HG03460 (cell line): ENCODE data around the gene ARFGEF2.
"Not testable (repeated sequence)": the region's sequence is repeated elsewhere in the genome, so short reads cannot be mapped to it uniquely, and the experiment has no call there.

Experiments
- ATAC-seq: cut with Tn5 transposase; IDR thresholded peaks from one replicate; pipeline ENCODE4 v1.9.1; 2021; ENCODE audit not compliant: unreplicated experiment

ARFGEF2 gene

DNA sequence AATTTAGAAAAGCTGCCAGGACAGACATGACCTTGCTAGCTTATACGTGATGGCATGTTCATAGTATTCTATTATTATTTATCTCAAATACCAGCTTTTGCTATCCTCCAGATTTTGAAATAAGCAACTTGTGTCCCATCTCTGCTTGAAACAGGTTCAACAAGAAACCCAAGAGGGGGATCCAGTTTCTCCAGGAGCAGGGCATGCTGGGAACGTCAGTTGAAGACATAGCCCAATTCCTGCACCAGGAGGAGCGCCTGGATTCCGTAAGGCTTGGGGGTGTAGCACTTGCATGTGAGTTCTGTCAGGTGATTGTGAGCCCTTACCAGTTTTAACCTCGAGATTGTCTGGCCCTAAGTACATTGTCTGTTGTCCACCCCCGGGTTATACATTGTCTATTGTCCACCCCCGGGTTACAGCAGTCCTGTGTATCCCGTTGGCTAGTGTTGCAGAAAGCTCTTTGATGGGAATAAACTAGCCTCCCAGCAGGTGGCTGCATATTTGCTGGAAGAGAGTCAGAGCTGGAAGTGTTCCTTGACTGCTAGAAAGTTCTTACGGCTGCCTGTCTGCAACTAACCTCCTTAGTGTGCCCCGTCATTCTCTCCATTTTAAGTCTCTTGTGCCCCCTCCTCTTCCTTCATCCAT is 63.2 kb downstream of the ARFGEF2 start:
- no peak for ATAC-seq

DNA sequence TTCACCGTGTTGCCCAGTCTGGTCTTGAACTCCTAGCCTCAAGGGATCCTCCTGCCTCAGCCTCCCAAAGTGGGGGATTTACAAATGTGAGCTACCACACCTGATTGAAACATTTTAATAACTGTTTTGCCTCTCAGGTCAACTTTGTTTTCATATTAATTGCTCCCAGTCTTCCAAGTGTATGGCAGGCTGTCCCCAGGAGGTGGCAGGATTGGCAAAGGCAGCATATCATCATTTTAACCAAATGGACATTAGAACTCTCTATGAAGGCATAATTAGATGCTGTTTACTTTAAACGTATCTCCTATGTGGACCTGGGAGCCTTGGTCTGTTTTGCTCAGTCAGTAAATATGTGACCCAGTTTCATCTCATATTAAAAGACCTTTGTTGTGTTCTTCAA is 65.4 kb downstream of the ARFGEF2 start:
- no peak for ATAC-seq

DNA sequence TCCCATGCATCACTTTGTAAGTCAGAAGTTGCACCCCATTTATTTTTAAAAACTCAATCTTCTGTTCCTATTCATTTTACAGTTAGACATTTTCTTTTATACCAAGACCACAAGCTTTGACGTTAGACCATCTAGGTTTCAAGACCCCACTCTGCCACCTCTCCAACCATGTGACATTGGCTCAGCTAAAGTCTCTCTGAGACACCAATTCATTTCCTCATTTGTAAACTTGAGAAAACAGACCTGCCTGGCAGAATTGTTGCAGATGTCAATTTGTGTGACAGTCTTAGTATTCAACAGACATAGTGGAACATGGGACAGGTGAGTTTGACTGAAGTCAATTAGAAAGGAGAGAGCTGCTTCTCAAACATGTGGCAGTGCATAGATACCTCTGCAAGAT is 69.0 kb downstream of the ARFGEF2 start:
- ATAC-seq: no peak

DNA sequence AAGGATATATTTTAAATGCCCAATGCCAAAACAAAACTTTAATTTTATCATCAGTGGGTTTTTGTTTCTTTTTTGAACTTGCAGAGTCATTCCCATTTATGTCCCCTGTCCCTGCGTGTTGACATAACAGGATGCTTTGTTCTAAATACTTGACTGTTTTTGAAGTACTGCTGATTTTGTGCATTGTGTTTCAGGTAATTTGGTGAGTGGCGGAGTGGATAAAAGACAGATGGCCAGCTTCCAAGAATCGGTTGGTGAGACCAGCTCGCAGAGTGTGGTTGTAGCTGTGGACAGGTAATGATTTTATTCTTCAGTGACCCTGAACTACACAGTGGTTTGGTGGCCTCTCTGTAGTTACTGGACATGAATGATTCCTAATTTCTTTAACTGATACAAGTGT is 74.1 kb downstream of the ARFGEF2 start:
- ATAC-seq: no peak

DNA sequence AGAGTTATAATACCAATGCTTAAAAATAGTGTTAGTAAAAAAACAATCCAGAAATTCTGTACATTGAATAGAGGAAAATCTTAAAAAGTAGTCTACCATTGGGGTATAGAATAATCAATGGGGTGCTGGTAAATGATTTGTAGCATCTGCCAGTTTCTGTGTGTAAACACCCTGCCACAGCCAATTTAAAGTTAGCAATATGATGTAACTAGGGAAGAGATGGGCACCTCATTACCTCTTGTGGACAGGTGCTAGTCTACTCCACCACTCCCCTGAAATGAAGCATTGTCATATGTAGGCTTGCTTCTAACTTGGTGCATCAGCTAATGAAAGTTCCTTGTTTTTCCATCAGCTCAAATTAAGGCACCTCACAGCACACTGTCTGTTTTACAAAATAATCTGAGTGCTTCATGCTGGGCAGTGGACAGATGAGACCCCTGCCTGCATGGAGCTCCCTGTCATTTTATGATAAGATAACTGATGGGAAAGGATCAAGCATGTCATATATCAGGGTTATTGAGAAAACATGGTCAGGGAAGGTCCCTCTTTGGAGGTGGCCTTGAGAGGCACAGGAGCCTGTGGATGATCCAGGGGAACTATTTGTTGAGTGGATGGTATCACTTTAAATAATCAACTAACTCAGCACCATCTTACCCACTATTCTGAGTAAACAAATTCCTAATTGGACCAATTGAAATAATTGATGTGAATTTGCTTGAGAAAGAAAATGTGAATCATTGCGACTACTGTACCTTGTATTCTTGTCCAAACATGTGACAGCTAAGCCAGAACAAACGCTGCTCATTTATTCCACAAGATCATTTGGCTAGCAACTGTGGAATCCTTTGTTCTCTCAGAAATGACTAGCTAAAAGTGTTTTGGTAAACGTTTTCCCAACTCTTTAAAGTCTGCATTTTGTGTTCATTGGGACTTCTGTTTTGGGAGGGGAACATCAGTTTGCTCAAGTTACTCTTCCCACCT is 78.7 kb downstream of the ARFGEF2 start:
- no peak for ATAC-seq

DNA sequence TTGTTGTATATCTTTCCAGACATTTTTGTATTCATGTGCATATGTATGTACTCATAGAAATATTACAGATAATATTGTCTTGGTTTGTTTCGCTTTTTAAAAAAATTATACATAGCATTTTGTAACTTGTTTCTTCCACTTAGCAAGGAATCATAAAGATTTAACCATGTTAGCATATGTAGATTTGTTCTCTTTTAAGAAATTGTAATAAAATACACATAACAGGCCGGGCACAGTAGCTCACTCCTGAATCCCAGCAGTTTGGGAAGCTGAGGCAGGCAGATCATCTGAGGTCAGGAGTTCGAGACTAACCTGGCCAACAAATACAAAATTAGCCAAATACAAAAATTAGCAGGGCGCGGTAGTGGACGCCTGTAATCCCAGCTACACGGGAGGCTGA is 80.2 kb downstream of the ARFGEF2 start:
- ATAC-seq: no peak

DNA sequence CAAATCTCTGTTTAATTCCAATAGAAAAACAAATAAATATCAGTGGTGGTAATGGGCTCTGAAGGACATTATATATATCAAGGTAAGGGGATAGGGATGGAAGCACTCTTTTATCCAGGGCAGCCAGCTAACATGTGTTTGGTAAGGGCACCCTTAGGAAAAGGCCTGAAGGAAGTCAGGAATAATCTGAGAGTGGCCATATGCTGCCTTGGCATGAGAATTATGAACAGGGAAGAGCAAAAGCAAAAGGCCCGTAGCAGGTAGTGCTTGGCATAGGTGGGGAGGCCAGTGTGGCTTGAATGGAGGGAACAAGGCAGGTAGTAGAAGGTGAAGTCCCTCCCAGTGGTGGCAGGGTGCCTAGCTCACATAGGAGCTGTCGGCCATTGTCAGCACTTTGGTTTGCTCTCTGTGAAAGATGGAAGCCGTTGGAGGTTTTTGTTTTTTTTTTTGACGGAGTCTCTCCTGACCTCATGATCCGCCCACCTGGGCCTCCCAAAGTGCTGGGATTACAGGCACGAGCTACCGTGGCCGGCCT is 85.0 kb downstream of the ARFGEF2 start:
- ATAC-seq: no peak

DNA sequence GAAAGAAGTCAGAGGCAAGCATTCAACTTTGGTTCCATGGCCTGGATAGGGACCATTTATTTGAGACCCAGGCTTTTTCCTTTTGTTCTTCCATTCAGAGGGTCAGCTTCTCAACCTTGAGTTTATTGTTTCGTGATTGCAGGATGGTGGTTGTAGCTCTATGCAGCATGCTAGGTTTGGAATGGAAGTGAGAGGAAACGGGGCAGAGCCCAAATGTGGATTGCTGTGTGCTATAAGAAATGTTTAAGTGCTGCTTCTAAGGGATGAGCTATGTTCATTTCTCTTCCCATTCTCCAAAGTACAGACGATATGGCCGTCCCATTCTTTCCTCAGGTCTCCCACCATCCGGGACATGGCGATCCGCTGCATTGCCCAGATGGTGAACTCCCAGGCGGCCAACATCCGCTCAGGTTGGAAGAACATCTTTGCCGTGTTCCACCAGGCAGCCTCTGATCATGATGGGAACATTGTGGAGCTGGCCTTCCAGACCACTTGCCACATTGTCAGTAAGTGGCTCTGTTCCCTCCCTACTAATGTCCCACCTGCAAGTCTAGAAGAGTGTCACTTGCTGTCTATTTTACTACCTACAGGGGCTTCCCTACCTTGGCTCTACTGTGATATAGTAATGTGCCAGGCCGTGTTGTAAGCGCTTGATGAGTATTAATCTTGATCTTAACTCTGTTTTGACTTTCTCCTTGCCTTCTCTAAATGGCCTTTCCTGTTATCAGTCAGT is 88.6 kb downstream of the ARFGEF2 start:
- no peak for ATAC-seq

DNA sequence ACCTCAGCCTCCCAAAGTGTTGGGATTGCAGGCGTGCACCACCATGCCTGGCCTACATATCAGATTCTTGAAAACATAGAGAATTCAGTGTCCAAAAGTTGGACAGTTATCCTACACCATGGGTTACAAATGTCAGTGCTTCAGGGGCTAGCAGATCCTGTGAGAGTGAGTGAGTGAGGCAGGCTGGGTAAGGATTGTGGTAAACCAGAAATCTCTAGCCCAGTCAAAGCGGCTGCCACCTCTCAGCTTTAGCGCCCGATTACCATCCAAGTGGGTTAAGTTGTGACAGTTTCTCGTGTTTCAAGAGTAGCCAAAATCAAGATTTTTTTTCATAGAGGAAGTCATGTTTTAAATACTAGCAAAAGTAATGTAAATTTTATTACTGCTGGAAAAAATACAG is 102.7 kb downstream of the ARFGEF2 start:
- no peak for ATAC-seq

DNA sequence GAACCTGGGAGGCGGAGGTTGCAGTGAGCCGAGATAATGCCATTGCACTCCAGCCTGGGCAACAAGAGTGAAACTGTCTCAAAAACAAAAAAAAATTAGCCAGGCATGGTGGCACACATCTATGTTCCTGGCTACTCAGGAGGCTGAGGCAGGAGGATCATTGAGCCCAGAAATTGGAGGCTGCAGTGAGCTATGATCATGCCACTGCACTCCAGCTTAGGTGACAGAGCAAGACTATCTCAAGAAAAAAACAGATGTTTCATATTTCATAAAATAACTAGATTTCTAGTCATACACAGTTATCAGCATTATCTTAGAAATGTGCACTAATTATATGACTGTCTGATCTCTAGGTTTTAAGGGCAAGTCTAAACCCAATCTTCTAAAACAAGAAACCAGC is 106.7 kb downstream of the ARFGEF2 start:
- ATAC-seq: not testable (repeated sequence)

DNA sequence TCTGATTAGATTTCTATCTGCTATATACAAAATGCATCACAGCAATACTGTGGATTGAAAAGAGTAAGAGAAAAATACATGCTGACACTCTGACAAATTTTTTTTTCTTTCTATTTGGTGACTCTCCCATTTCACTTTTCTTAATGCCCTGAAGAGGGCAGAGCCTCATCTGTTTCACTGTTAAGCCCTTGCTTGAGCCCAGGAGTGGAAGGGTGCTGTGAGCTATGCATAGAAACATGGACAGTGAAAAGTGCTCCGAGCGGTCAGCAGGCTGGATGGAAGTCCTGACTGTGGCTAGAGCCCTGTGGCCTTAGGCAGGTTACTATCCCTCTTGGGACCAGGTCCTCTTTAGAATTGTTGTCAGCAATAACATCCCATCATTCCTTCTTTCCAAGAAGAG is 107.2 kb downstream of the ARFGEF2 start:
- no peak for ATAC-seq

DNA sequence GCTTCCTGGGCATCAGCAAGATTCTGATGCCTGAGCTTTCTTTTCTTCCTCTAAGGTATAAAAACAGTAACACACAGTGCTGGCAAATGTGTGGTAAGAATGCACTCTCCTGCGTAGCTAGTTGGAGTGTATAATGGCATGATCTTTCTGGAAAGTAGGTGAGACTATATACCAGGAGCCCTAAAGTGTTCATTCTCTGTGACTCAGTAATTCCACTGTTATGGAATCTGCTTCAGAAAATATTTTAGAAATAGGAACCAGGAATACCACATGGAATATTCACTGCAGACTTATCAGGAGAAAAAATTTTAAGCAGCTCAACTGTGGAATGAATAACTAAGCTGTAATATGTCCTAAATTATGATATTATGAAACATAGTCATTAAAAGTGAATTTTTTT is 107.7 kb downstream of the ARFGEF2 start:
- ATAC-seq: no peak

DNA sequence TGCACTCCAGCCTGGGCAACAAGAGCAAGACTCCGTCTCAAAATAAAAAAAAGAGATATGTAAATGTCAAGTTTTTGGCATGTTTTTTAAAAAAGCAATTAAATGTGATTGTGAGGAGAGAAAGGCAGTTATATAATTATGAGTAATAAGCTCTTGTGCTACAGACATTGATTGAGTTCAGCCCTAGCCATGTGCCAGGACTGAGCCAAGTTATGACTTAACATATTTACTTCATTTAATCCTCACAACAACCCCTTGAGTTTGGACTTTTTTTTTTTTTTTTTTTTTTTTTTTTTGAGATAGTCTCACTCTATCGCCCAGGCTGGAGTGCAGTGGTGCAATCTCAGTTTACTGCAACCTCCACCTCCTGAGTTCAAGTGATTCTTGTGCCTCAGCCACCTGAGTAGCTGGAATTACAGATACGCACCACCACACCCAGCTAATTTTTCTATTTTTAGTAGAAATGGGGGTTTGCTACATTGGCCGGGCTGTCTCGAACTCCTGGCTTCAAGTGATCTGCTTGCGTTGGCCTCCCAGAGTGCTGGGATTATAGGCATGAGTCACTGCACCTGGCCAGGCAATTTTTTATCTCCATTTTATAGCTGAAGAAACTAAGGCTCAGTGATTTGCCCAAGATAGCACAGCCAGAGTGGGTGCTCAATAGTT is 109.6 kb downstream of the ARFGEF2 start:
- ATAC-seq: no peak

DNA sequence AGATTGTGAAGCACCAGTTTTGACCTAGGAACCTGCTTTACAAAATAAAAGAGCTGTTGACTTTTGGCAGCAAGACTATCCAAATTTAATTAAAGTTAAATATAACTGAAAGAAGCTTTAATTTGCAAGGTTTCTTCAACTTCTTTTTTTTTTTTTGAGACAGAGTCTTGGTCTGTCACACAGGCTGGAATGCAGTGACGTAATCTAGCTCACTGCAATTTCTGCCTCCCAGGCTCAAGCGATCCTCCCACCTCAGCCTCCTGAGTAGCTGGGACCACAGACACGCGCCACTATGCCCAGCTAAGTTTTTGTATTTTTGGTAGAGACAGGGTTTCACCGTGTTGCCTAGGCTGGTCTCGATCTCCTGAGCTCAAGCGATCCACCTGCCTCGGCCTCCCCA is 110.9 kb downstream of the ARFGEF2 start:
- no peak for ATAC-seq

DNA sequence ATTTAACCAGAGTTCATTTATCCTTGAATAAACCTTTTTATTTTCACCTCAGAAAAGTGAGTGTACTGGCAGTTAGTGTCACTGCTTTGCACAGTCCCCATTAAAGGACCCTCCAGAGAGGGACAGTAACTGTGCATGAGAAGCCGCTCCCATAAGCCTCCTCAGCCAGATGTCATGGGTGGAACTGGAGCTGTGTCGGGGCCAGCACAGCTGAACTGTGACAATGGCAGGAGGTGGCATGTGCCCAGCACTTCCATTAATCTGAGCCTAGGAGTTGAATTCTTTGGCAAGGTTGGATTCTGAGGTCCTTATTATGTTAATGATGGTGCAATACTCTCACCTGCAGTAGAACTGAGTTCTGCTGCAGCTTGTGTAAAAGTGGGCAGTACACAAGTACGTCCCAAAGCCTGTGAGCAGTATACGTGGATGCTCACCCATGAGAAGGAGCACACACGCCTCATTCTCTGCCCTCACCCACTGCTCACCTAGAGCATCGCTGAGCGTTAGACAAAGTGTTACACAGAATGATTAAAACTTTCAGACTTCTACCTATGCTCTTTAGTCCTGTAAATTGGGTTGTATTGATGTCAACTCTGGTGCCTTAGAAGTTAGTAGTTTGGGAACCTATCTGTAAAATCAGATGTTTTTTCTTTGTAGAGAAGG is 112.7 kb downstream of the ARFGEF2 start:
- no peak for ATAC-seq

DNA sequence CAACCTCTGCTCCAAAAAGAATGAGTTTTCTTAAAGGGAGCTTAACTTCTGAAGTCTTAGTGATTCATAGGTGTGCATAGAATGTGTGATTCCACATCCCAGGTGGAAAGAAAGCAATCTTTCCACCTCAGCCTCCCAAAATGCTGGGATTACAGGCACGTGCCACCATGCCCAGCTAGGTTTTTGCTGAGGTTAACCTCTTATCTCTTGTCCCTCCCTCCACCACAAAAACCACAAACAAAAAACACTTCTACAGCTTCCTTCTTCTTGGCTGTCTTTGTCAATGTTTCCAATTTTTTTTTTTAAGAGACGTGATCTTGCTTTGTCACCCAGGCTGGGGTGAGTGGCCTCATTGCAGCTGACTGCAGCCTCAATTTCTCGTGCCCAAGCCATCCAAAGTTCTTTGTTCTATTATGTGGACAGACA is 116.5 kb downstream of the ARFGEF2 start:
- ATAC-seq: no peak

DNA sequence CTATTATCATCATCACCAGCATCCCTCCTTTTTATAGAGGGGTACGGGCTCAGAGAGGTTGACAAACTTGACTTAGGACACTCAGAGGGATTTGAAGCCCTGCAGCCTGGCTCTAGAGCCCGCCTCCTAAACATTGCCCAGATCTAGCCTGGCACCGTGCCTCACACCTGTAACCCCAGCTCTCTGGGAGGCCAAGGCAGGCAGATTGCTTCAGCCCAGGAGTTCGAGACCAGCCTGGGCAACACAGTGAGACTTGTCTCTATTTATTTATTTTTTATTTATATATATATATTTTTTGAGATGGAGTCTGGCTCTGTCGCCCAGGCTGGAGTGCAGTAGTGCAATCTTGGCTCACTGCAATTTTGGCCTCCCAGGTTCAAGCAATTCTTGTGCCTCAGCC is 118.3 kb downstream of the ARFGEF2 start:
- no peak for ATAC-seq

DNA sequence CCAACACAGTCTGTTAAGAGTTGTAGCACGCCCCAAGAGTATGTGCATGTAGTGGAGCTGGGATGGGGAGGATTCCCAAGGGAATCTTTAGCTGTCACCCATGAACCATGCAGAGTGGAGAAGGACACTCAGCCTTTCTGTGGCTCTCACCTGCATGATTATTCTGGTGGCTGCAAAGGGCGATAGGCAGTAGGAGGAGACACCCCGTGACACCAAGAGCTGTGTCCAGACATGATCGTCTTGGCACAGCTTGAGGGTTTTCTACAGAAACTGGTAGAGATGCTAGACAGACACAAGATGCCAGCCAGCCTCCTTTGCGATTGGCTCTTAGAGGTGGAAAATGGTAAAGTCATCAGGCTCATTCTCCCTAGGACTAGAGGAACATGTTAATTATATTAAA is 121.5 kb downstream of the ARFGEF2 start:
- no peak for ATAC-seq

DNA sequence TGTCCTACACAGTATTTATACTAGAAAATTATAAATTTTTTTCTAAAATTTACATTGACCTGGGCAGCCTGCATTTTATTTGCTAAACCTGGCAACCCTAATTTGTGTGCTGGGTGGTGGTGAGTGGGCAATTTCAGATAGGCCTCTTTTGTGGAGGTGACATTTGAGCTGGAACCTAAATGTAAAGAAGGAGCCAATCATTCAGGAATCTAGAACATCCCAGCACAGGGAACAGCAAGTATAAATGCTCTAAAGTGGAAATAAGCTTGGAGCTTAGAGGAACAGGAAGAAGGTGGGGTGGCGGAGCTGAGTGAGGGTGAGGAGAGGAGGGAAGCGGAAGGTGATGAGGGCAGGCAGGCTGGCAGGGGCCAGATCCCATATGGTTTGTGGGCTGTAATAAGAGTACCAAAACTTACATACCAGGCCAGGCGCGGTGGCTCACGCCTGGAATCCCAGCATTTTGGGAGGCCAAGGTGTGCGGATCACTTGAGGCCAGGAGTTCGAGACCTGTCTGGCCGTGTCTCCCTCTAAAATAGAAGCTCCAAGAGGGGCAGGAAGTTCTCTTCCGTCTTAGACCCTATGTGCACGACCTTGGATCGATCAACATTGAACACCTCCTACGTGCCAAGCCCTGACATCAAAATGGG is 124.1 kb downstream of the ARFGEF2 start:
- ATAC-seq: peak; percentile 9
